OCI-M2 (cell line): ENCODE measurements around the gene ARPC3.
"Not testable (repeated sequence)": the region's sequence is repeated elsewhere in the genome, so short reads cannot be mapped to it uniquely, and the experiment has no call there.

ENCODE experiments used
- DNase-seq: peaks from one replicate; lab custom pipeline; 2025; ENCODE audit not compliant: unreplicated experiment; lab: John Stamatoyannopoulos, UW

ARPC3 gene

GRCh38 chr12:110420644-110421043 is 29.5 kb downstream of the ARPC3 start:
- DNase-seq = not testable (repeated sequence)

GRCh38 chr12:110417113-110417512 is 33.0 kb downstream of the ARPC3 start:
- not testable (repeated sequence) for DNase-seq

- DNase-seq = not testable (repeated sequence)
Observed at GRCh38 chr12:110410086-110410485, 40.1 kb downstream of the ARPC3 start.

GRCh38 chr12:110405126-110405662 is 44.9 kb downstream of the ARPC3 start:
- DNase-seq = not testable (repeated sequence)

GRCh38 chr12:110403976-110404682 is 46.0 kb downstream of the ARPC3 start:
- DNase-seq = no peak

- DNase-seq = peak; percentile 70
Observed at GRCh38 chr12:110403146-110403975, 46.8 kb downstream of the ARPC3 start, which contains the start of gene ANAPC7. Gene ANAPC7, minus strand, starts transcription at chr12:110403708. Its CDS starts 81 bp downstream, at chr12:110403627.
